Upper lobe of left lung (tissue), 6 donors: ENCODE results near the gene CASR. TPM values are rescaled to one million over a fixed set of nuclear protein-coding genes. Genes with fewer than 3 reads are reported as not detected.

ENCODE experiments used
- ATAC-seq, 2 donors: fragments of 200-7000 bp; cut with Tn5 transposase; one replicate each; pipeline ENCODE4 v1.9.1; 2022; ENCODE audit warnings: mild to moderate bottlenecking in 2 of 2, moderate library complexity in 2 of 2; ENCODE audit not compliant: low FRiP score in 2 of 2
- DNase-seq, 2 donors: peaks; one replicate each; pipeline ENCODE4 v3.0.0-alpha.2; 2019 to 2020
- H3K27ac ChIP-seq, 4 donors: fragments of 200-600 bp; sonication (generic); one replicate each; pipeline ENCODE4 v1.5.1; 2016 to 2019
- H3K27me3 ChIP-seq, 4 donors: fragments of 200-600 bp; sonication (generic); one replicate each; pipeline ENCODE4 v1.5.1; 2017 to 2019
- H3K36me3 ChIP-seq, 4 donors: fragments of 200-600 bp; sonication (generic); one replicate each; pipeline ENCODE4 v1.5.1; 2016 to 2019
- H3K4me1 ChIP-seq, 4 donors: fragments of 200-600 bp; sonication (generic); one replicate each; pipeline ENCODE4 v1.5.1; 2018 to 2019
- H3K4me3 ChIP-seq, 4 donors: fragments of 200-600 bp; sonication (generic); one replicate each; pipeline ENCODE4 v1.5.1; 2017 to 2019; ENCODE audit warnings: mild to moderate bottlenecking in 2 of 4, moderate library complexity in 1 of 4
- H3K9me3 ChIP-seq, 4 donors: fragments of 200-600 bp; sonication (generic); one replicate each; pipeline ENCODE4 v1.5.1; 2018 to 2019
- EP300 ChIP-seq, 4 donors: sonication (generic); formaldehyde crosslinking; IDR thresholded peaks; one replicate each; pipeline ENCODE4 v1.5.1; 2017; ENCODE audit warnings: antibody characterized with exemption in 4 of 4, control low read depth in 2 of 4
- POLR2A ChIP-seq, 4 donors: fragments of 450-650 bp; IDR thresholded peaks; one replicate each; pipeline ENCODE4 v1.5.1; 2016 to 2017; ENCODE audit warnings: antibody characterized with exemption in 4 of 4, mild to moderate bottlenecking in 2 of 4
- POLR2AphosphoS5 ChIP-seq, 2 donors: sonication (generic); formaldehyde crosslinking; IDR thresholded peaks; one replicate each; pipeline ENCODE4 v1.5.1; 2017; ENCODE audit warnings: antibody characterized with exemption in 2 of 2
- WGBS, 2 donors: methylation state at CpG; one replicate each; pipeline ENCODE4 v1.1.5; 2017 to 2018; 5-methylcytosine and 5-hydroxymethylcytosine counted together
- total RNA-seq, 6 donors: library from RNA; depleted of rRNA in 4 of 6; stranded (reverse); fragments of >200 nt in 4 of 6; gene quantifications; one replicate each; pipeline versions ENCODE4 v1.1.0 to v1.2.1, GENCODE V29; 2016 to 2021
- TF ChIP-seq, protein P1 (sequence below), 6 experiments: fragments of 450-650 bp in 4 of 6; fragments of 200-600 bp in 2 of 6; sonication (generic) in 2 of 6; IDR thresholded peaks; one replicate each; pipeline ENCODE4 v1.5.1; 2016 to 2019; ENCODE audit warnings: antibody characterized with exemption in 6 of 6
- donor health status: DM: no; HTN: no; CAD: no; lungs with moderate emphysema.
- donor health status: DM: no; HTN: yes; CAD: no; lungs with severe emphysema.

CASR gene
- total RNA-seq, 6 donors from 2014 or later: 0.10 TPM; not detected in 5

DNA sequence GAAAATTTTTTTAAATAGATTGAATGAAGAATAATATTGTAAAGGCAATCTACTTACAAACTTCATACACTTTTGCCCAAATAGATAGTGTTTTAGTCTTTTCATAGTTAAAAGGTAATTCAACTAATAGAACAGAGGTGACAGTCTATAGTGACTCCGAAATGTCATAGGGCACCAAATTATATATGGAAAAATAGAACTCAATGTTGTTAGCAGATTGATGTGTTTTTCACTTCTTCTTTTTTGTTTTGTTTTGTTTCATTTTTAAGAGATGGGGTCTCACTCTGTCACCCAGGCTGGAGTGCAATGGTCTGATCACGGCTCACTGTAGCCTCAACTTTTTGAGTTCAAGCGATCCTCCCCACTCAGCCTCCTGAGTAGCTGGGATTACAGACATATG is 142.3 kb downstream of the CASR start:
- Histone ChIP-seq H3K27ac (no peak overlapping the region), H3K4me1 (no peaks in the 10 kb centered on the region), H3K9me3 (no peaks in the 10 kb centered on the region), H3K27me3 (no peaks in the 10 kb centered on the region), H3K36me3 (no peaks in the 10 kb centered on the region), H3K4me3 (peak overlapping the region in 1 of 4 donors; percentile 41)
- ATAC-seq (no peak), DNase-seq (no peak)
- TF ChIP-seq, protein P1, sequence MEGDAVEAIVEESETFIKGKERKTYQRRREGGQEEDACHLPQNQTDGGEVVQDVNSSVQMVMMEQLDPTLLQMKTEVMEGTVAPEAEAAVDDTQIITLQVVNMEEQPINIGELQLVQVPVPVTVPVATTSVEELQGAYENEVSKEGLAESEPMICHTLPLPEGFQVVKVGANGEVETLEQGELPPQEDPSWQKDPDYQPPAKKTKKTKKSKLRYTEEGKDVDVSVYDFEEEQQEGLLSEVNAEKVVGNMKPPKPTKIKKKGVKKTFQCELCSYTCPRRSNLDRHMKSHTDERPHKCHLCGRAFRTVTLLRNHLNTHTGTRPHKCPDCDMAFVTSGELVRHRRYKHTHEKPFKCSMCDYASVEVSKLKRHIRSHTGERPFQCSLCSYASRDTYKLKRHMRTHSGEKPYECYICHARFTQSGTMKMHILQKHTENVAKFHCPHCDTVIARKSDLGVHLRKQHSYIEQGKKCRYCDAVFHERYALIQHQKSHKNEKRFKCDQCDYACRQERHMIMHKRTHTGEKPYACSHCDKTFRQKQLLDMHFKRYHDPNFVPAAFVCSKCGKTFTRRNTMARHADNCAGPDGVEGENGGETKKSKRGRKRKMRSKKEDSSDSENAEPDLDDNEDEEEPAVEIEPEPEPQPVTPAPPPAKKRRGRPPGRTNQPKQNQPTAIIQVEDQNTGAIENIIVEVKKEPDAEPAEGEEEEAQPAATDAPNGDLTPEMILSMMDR (IDR thresholded peaks at IDR 0.05): no peak
- TF ChIP-seq EP300 (IDR thresholded peaks at IDR 0.05) (no peak), POLR2A (IDR thresholded peaks at IDR 0.05) (no peak), POLR2AphosphoS5 (IDR thresholded peaks at IDR 0.05) (no peak)
- WGBS, 2 donors: 83 to 89% methylated on average over 3 of the region's 3 CpGs

DNA sequence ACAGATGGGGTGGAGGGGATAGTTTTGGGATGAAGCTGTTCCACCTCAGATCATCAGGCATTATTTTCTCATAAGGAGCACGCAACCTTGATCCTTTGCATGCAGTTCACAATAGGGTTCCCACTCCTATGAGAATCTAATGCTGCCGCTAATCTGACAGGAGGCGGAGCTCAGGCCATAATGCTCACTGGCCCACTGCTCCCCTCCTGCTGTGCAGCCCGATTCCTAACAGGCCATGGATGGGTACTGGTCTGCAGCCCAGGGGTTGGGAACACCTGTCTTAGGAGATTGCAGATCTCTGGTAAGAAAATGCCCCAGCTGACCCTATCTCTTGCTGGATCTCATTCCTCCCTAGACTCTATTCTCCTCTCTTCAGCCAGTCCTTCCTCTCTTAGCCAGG is 148.4 kb downstream of the CASR start:
- H3K4me3 ChIP-seq: no peak overlapping the region
- no peaks in the 10 kb centered on the region for H3K9me3 ChIP-seq
- TF ChIP-seq EP300 (IDR thresholded peaks at IDR 0.05) (no peak), POLR2A (IDR thresholded peaks at IDR 0.05) (no peak)
- H3K27me3 ChIP-seq: no peaks in the 10 kb centered on the region
- H3K36me3 ChIP-seq: no peaks in the 10 kb centered on the region
- no peak for DNase-seq
- 72 to 78% methylated on average over 4 of the region's 4 CpGs for WGBS, 2 donors
- ATAC-seq: no peak
- no peaks in the 10 kb centered on the region for H3K4me1 ChIP-seq
- no peak overlapping the region for H3K27ac ChIP-seq

DNA sequence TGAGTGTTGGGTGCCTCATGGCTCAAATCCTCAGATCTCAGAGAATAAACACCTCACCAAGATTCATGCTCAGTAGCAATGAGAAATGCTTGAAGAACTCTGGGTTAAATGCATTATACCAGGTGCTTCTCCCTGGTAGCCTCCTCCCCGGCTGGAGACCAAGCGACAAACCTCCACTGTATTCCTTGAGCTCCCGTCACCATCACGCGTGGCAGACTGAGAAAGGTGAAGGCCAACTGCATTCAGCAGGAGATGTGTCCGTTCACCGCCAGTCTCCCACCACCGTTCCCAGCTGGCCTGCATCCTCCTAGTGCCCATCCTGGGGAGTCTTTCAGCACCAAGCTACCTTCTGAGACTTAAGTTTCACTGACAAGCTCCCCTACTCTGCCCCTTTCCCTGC is 149.1 kb downstream of the CASR start:
- Histone ChIP-seq H3K27me3 (no peaks in the 10 kb centered on the region), H3K4me3 (no peak overlapping the region), H3K4me1 (no peaks in the 10 kb centered on the region), H3K36me3 (peaks cover 0 to 1% (median 0%) of the 10 kb centered on the region in 4 donors), H3K27ac (no peak overlapping the region), H3K9me3 (no peaks in the 10 kb centered on the region)
- DNase-seq (no peak), ATAC-seq (no peak)
- TF ChIP-seq POLR2A (IDR thresholded peaks at IDR 0.05) (no peak), EP300 (IDR thresholded peaks at IDR 0.05) (no peak), POLR2AphosphoS5 (IDR thresholded peaks at IDR 0.05) (no peak)
- TF ChIP-seq, protein P1 (IDR thresholded peaks at IDR 0.05): no peak
- WGBS, 2 donors: 91 to 92% methylated on average over 8 of the region's 8 CpGs

Other genes starting within 250 kb of the CASR start
- gene ILDR1, start 161.4 kb upstream of the CASR start, total RNA-seq: 1 to 10 TPM; 1.0 to 7.8 (median 6.4) TPM
- gene CD86, start 128.3 kb upstream of the CASR start, total RNA-seq: 10 to 100 TPM in 5 of 6 donors, 1 to 10 TPM in 1; 4.2 to 27.8 (median 14.4) TPM
- 10 to 100 TPM in 5 of 6 donors, 1 to 10 TPM in 1; 6.0 to 40.5 (median 16.4) TPM for gene CSTA, start 141.6 kb downstream of the CASR start, total RNA-seq
- gene MIX23, start 199.6 kb downstream of the CASR start, total RNA-seq: 10 to 100 TPM; 15.5 to 24.7 (median 18.2) TPM
- gene FAM162A, start 200.5 kb downstream of the CASR start, total RNA-seq: 10 to 100 TPM in 5 of 6 donors, 1 to 10 TPM in 1; 4.2 to 29.0 (median 16.0) TPM
- gene WDR5B, start 232.4 kb downstream of the CASR start, total RNA-seq: 1 to 10 TPM; 2.0 to 8.4 (median 5.4) TPM